ENCODE measurements around the gene MSI2.

DNA sequence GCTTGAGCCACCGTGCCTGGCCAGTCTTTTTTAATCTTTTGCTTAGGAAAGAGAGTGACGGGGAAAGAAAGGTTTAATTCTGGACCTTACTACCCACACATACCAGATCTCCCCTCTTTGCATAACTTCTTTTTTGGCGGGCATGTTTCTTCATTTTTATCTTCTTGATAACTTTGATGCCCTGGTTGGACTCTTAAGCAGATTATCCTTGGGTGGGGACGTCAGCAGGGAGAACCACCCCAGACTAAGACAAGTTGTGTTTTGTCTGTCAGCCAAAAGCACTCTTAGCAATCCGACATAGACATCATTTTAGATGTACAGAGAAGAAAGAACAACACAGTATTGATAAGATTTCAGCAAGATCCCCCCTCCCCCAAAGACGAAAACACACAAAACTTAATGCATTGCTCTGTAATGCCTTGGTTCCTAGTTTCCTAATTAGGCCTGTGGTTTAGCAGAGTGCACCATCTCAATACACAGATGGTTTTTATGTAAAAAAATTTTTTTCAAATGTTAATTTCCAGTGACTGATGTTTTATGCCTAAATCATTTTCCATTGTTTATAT is 99.9 kb downstream of the MSI2 start:
- no peak for TF ChIP-seq ELF4 (IDR thresholded peaks at IDR 0.05)
- TF ChIP-seq ZNF384 (IDR thresholded peaks at IDR 0.05) = no peak
- no peak for TF ChIP-seq BHLHE40 (IDR thresholded peaks at IDR 0.05; ENCODE audit: borderline replicate concordance)
- TF ChIP-seq FOXM1 (IDR thresholded peaks at IDR 0.05; ENCODE audit: borderline replicate concordance) = no peak
- no peak for TF ChIP-seq SP1 (IDR thresholded peaks at IDR 0.05)
- no peak for TF ChIP-seq SUZ12 (IDR thresholded peaks at IDR 0.05)
- no peak for TF ChIP-seq L3MBTL2 (conservative IDR thresholded peaks at IDR 0.05)
- TF ChIP-seq LEF1 (IDR thresholded peaks at IDR 0.05; ENCODE audit: borderline replicate concordance) = no peak

All from HEK293T (cell line).